Effector memory CD8-positive, alpha-beta T cell (primary cell): ENCODE results near the gene ARMC9.

Source experiments
- ATAC-seq: fragments of 150-1000 bp; cut with Tn5 transposase; replicated peaks from 2 replicates; pipeline ENCODE4 v1.10.0; 2021; ENCODE audit warnings: mild to moderate bottlenecking, moderate library complexity
- DNase-seq, 3 experiments: peaks; one replicate each; pipeline ENCODE4 v3.0.0; 2021
- H3K27ac Mint-ChIP-seq, 2 donors: one replicate each; pipeline ENCODE4 v1.8.0; 2022; ENCODE audit warnings: mild to moderate bottlenecking in 2 of 2, mixed read lengths in 2 of 2, moderate library complexity in 2 of 2
- H3K27me3 Mint-ChIP-seq, 2 donors: one replicate each; pipeline ENCODE4 v1.8.0; 2022; ENCODE audit warnings: mixed read lengths in 2 of 2
- H3K36me3 Mint-ChIP-seq: one replicate; pipeline ENCODE4 v1.8.0; 2022; ENCODE audit warnings: mild to moderate bottlenecking, moderate library complexity, mixed read lengths; ENCODE audit not compliant: insufficient read depth
- H3K4me1 Mint-ChIP-seq, 2 donors: one replicate each; pipeline ENCODE4 v1.8.0; 2022; ENCODE audit warnings: low read depth in 2 of 2, mixed read lengths in 2 of 2
- H3K4me3 Mint-ChIP-seq, 2 donors: one replicate each; pipeline ENCODE4 v1.8.0; 2022; ENCODE audit warnings: mild to moderate bottlenecking in 2 of 2, mixed read lengths in 2 of 2, moderate library complexity in 2 of 2
- H3K9me3 Mint-ChIP-seq, 2 donors: one replicate each; pipeline ENCODE4 v1.8.0; 2022; ENCODE audit warnings: mixed read lengths in 2 of 2

Gene ARMC9

GRCh38 chr2:231334179-231334930, 135.9 kb downstream of the ARMC9 start:
- H3K9me3 Mint-ChIP-seq: no peaks in the 10 kb centered on the region
- H3K27ac Mint-ChIP-seq: no peak overlapping the region
- H3K4me1 Mint-ChIP-seq: no peaks in the 10 kb centered on the region
- no peak for DNase-seq
- no peaks in the 10 kb centered on the region for H3K36me3 Mint-ChIP-seq
- H3K27me3 Mint-ChIP-seq: peaks cover 0 to 8% of the 10 kb centered on the region in 2 donors
- ATAC-seq: no peak
- H3K4me3 Mint-ChIP-seq: no peak overlapping the region

GRCh38 chr2:231334981-231335380, 136.6 kb downstream of the ARMC9 start:
- Mint-ChIP-seq H3K4me1 (no peaks in the 10 kb centered on the region), H3K27me3 (peaks cover 0 to 8% of the 10 kb centered on the region in 2 donors), H3K36me3 (no peaks in the 10 kb centered on the region), H3K27ac (no peak overlapping the region), H3K4me3 (no peak overlapping the region), H3K9me3 (no peaks in the 10 kb centered on the region)
- no peak for ATAC-seq
- no peak for DNase-seq

GRCh38 chr2:231335591-231335990, 137.2 kb downstream of the ARMC9 start:
- H3K4me1 Mint-ChIP-seq: no peaks in the 10 kb centered on the region
- no peaks in the 10 kb centered on the region for H3K36me3 Mint-ChIP-seq
- peaks cover 0 to 8% of the 10 kb centered on the region in 2 donors for H3K27me3 Mint-ChIP-seq
- H3K9me3 Mint-ChIP-seq: no peaks in the 10 kb centered on the region
- DNase-seq: no peak
- H3K27ac Mint-ChIP-seq: no peak overlapping the region
- no peak overlapping the region for H3K4me3 Mint-ChIP-seq
- no peak for ATAC-seq

DNA sequence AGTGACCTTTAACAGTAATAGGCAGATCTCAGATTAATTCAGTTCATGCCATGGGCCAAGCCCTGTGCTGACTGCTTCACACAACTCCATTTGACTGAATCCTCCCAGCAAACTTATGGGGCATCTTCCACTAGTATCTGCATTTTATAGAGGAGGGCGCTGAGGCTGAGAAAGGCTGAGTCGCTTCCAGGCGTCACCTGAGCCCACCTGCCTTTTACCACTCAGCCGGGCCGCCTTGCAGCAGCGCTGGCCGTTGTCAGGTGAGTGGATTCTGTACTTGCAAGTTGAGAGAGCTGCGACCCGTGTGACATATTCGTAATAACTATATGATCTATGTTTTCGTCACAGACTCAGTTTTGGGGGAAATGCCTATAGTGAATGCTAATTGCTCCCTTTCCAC, 137.8 kb downstream of the ARMC9 start:
- ATAC-seq (no peak), DNase-seq (no peak)
- H3K27ac Mint-ChIP-seq: no peak overlapping the region
- peaks cover 0 to 8% of the 10 kb centered on the region in 2 donors for H3K27me3 Mint-ChIP-seq
- no peaks in the 10 kb centered on the region for H3K36me3 Mint-ChIP-seq
- no peak overlapping the region for H3K4me3 Mint-ChIP-seq
- no peaks in the 10 kb centered on the region for H3K9me3 Mint-ChIP-seq
- H3K4me1 Mint-ChIP-seq: no peaks in the 10 kb centered on the region

DNA sequence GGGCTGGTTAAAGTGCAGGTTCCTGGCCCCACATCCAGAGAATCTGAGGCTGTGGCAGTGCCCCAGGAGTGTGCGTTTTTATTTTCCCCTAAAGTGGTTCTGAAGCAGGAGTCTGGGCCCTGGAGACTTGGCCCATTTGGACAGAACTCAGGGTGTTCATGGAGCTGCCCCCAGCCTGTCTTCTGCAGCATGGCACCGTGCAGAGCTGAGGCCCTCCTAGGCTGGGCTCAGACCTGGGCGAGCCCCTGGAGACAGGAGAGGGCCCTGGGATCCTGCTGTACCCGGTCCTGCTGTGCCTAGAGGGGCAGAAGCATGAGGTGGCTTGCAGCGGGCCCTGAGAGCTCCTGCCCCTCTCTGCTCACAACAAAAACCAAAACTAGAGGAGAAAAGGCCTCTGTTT, 138.3 kb downstream of the ARMC9 start:
- H3K4me1 Mint-ChIP-seq: no peaks in the 10 kb centered on the region
- H3K9me3 Mint-ChIP-seq: no peaks in the 10 kb centered on the region
- H3K36me3 Mint-ChIP-seq: no peaks in the 10 kb centered on the region
- DNase-seq (no peak), ATAC-seq (no peak)
- peaks cover 0 to 8% of the 10 kb centered on the region in 2 donors for H3K27me3 Mint-ChIP-seq
- no peak overlapping the region for H3K27ac Mint-ChIP-seq
- no peak overlapping the region for H3K4me3 Mint-ChIP-seq

DNA sequence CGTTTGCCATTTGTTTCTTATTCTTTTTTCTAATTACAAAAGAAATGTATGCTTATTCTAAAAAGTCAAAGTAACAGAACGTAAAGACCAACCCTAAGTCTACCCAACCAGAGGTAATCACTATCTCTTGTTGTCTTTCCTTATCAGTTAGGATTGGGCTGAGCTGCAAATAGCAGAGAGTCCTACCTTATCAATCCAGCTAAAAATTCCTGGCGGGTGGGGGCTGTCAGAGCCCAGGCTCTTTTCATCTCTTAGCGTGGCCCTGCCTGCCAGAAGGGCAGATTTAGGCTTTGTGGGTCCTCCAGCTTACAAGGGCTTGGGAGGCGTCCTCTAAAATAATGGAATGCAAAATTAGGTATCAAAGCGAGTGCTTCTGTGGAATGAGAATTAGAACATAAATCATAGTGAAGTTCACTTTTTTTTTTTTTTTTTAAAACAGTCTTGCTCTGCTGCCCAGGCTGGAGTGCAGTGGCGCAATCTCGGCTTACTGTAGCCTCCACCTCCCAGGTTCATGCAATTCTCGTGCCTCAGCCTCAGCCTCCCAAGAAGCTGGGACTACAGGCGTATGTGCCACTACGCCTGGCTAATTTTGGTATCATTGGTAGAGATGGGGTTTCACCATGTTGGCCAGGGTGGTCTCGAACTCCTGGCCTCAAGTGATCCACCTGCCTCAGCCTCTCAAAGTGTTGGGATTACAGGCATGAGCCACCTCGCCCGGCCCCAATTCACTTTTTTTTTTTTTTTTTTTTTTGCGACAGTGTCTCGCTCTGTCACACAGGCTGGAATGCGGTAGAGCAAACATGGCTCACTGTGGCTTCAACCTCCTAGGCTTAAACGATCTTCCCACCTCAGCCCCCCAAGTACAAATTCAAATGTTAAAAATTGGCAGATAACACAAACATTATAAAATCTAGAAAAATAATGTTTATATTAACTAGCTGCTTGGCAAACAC, 139.7 kb downstream of the ARMC9 start:
- H3K4me3 Mint-ChIP-seq: no peak overlapping the region
- no peak for ATAC-seq
- no peak for DNase-seq
- peaks cover 0 to 3% of the 10 kb centered on the region in 2 donors for H3K27me3 Mint-ChIP-seq
- no peaks in the 10 kb centered on the region for H3K4me1 Mint-ChIP-seq
- H3K9me3 Mint-ChIP-seq: no peaks in the 10 kb centered on the region
- no peaks in the 10 kb centered on the region for H3K36me3 Mint-ChIP-seq
- H3K27ac Mint-ChIP-seq: no peak overlapping the region

GRCh38 chr2:231339316-231339715, 140.9 kb downstream of the ARMC9 start:
- Mint-ChIP-seq H3K4me3 (no peak overlapping the region), H3K4me1 (no peaks in the 10 kb centered on the region), H3K27ac (no peak overlapping the region), H3K27me3 (peaks cover 0 to under 1% of the 10 kb centered on the region in 2 donors), H3K36me3 (no peaks in the 10 kb centered on the region), H3K9me3 (no peaks in the 10 kb centered on the region)
- no peak for ATAC-seq
- DNase-seq: no peak

DNA sequence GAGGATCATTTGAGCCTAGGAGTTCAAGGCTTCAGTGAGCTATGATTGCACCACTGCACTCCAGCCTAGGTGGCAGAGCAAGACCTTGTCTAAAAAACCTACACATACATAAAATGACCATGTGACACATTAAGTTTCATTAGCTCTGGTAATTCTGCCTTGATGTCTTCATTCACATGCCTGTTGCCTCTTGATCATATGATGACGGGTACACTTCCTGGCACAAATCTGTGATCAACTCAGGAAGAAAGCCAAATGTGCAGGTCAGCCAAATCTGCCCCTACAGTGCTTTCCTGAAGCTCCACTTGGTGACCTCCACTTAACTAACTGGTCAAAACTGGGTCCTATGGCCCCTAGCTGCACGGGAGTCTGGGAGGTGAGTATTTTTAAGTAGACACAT, 142.7 kb downstream of the ARMC9 start:
- no peaks in the 10 kb centered on the region for H3K36me3 Mint-ChIP-seq
- no peaks in the 10 kb centered on the region for H3K9me3 Mint-ChIP-seq
- no peak for ATAC-seq
- H3K4me3 Mint-ChIP-seq: no peak overlapping the region
- H3K4me1 Mint-ChIP-seq: no peaks in the 10 kb centered on the region
- no peak overlapping the region for H3K27ac Mint-ChIP-seq
- H3K27me3 Mint-ChIP-seq: peaks cover 15 to 18% of the 10 kb centered on the region in 2 donors
- no peak for DNase-seq

- Mint-ChIP-seq H3K27me3 (peaks cover 18 to 22% of the 10 kb centered on the region in 2 donors), H3K4me1 (no peaks in the 10 kb centered on the region), H3K9me3 (no peaks in the 10 kb centered on the region), H3K4me3 (no peak overlapping the region), H3K27ac (no peak overlapping the region), H3K36me3 (no peaks in the 10 kb centered on the region)
- ATAC-seq (no peak), DNase-seq (no peak)
Measured at GRCh38 chr2:231342061-231342711, 143.8 kb downstream of the ARMC9 start.

GRCh38 chr2:231343006-231343710, 144.7 kb downstream of the ARMC9 start:
- Mint-ChIP-seq H3K4me3 (no peak overlapping the region), H3K27ac (no peak overlapping the region), H3K27me3 (peaks cover 27 to 31% of the 10 kb centered on the region in 2 donors), H3K4me1 (no peaks in the 10 kb centered on the region), H3K36me3 (no peaks in the 10 kb centered on the region), H3K9me3 (no peaks in the 10 kb centered on the region)
- DNase-seq (no peak), ATAC-seq (no peak)

- H3K27me3 Mint-ChIP-seq: peaks cover 33 to 39% of the 10 kb centered on the region in 2 donors
- H3K4me3 Mint-ChIP-seq: no peak overlapping the region
- no peaks in the 10 kb centered on the region for H3K36me3 Mint-ChIP-seq
- DNase-seq (no peak), ATAC-seq (no peak)
- H3K4me1 Mint-ChIP-seq: no peaks in the 10 kb centered on the region
- no peaks in the 10 kb centered on the region for H3K9me3 Mint-ChIP-seq
- no peak overlapping the region for H3K27ac Mint-ChIP-seq
Measured at GRCh38 chr2:231343988-231344387, 145.6 kb downstream of the ARMC9 start.

DNA sequence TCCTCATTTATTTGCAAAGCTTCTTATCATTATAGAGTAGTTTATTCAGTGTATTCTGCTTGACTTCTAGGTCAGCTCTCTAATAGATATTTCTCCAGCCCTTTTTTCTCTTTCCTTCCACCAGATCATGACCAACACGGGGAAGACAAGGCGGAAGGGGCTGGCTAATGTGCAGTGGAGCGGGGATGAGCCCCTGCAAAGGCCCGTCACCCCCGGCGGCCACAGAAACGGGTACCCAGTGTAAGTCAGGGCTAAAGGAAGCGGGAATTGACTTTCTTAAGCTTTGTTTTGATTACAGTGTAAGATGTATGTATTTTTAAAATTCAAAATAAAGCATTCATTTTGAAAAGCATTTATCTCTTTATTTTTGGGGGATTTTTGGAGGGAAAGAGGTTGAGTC, 146.4 kb downstream of the ARMC9 start:
- Mint-ChIP-seq H3K36me3 (no peaks in the 10 kb centered on the region), H3K27me3 (peaks cover 37 to 45% of the 10 kb centered on the region in 2 donors), H3K9me3 (no peaks in the 10 kb centered on the region), H3K4me1 (no peaks in the 10 kb centered on the region), H3K4me3 (no peak overlapping the region), H3K27ac (no peak overlapping the region)
- ATAC-seq: no peak
- no peak for DNase-seq

- no peak overlapping the region for H3K27ac Mint-ChIP-seq
- H3K4me3 Mint-ChIP-seq: no peak overlapping the region
- no peak for ATAC-seq
- H3K36me3 Mint-ChIP-seq: no peaks in the 10 kb centered on the region
- DNase-seq: no peak
- peaks cover 37 to 45% of the 10 kb centered on the region in 2 donors for H3K27me3 Mint-ChIP-seq
- no peaks in the 10 kb centered on the region for H3K4me1 Mint-ChIP-seq
- no peaks in the 10 kb centered on the region for H3K9me3 Mint-ChIP-seq
Measured at GRCh38 chr2:231347081-231347480, 148.7 kb downstream of the ARMC9 start.
